ENCODE results near the gene TEX35.

TEX35 gene

DNA sequence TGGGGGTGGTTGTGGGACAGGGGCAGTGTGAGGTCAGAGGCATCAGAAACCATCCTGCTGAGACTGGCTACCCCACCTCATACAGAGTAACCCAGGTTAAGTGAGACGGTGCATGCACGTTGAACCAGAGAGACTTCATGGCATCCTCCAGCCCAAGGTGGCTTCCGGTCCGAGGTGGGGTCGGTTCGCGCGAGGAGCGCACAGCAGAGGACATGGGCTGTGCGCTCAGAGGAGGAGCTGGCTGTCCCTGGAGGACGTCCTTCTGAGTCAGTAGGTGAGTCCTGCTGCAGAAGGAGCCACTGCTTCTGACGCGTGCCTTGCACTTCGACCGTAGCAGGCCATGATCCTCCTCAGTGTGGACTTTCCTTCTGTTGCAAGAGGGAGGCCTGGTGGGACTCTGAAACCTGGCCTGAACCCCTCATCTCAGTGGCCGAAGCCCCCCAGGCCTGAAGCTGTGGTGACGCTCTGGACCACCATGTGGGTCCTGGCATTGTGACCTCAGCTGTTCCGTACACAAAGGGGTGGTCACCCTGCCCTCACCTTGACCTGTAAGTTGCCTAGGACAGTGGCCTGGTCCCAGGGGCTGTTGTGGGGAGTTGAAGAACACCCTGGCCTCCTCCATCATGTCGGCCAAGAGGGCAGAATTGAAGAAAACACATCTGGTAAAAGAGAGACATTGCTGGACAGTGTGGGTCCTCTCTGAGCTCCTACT, at the start of gene TEX35:
TSS of gene TEX35 (plus strand) at position 544 of the 712 bp plus-strand sequence. CDS start at position 624, 80 bp downstream.
- no peak for DNase-seq

DNA sequence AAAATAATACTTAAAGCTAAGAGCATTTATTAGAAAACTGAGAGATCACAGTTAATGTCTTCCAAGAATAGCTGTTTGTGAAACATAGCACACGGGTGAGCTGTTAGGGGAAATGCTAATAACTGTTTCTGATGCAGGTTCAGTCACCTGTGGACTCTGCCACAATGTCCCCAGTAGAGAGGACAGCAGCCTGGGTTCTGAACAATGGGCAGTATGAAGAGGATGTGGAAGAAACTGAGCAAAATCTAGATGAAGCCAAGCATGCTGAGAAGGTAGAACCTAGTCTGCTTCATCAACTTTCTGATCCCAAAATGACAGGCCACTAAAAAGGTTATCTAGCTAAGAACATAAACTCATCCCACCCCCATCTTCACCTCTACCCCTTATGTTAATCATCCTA, 48.8 kb upstream of the TEX35 start:
- DNase-seq, result no peak

DNA sequence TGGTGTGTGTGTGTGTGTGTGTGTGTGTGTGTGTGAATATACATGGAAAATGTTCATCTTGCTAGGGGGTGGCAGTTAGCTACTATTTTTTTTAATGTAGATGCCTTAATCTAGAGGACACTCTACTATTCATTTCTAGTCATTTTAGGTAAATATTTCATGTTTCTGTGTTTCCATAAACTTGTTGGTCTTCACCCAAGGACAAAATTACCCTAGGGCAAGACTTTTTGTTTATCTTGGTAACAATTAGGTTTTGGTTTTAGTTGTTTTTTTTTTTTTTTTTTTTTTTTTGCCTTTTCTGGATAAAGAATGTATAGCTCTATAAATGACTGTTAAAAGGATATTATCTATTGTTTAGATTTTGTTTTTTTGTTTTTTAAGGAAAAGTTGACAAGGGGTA, 48.3 kb upstream of the TEX35 start:
- no peak for DNase-seq

DNA sequence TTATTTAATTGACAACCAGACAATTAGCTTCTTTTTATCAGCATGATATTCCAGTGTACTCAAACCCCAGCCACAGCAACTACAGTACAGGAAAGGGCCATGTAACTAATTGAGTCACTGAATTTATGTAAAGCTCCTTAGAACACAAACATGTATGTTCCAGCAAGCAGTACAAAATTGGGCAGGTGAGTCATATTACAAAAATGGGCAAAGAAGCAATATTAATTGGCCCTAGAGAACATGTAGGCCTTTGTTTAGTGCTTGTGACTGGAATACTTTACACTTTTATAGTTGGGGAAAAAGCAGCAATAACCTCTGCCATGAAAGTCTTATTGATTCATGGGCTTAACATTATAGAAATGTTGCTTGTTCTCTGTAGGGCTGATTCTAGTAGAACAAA, 47.9 kb upstream of the TEX35 start:
- no peak for DNase-seq

DNA sequence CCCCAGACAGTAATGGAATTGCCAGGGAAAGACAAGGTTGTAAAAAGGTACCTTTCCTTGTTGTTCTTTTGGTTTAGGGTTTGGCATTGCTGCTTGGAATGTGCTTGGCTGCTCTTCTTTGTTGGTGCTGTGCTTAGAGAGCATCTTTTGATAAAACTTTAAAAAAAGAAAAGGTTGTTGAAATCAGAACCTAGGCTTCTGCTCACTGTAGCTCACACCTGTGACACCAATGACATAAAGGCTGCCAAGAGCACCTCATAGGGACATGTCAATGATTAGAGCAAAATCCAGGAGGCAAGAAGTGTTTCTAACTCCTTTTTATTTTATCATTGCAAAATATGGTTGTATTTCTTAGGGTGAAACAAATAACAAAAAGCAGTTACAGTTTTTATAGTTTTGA, 45.1 kb upstream of the TEX35 start:
- no peak for DNase-seq

DNA sequence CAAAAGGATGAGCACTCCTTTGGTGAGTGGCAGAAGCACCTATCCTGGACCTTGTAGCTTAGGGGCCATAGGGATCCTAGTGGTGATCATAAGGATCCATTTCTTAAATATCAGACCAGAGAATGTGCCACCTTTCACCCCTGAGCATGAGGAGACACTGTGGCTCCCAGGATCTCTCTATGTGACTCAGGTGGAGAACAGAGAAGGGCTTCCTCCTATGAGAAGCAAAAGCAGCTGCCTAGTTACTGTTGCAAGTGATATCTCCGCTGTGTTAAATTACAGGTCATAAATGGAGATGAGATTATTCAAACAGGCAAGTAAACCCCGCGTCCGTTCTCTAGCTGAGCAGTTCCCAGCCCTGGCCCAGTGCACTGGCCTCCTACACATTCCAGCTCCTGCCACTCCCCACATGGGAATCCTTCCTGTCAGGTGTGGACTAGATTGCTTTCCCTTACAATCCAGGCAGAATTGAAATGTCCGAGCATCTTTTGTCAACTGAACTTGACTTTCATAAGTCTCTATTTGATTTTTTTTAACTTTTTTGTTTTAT, 42.4 kb upstream of the TEX35 start:
- DNase-seq, result no peak

DNA sequence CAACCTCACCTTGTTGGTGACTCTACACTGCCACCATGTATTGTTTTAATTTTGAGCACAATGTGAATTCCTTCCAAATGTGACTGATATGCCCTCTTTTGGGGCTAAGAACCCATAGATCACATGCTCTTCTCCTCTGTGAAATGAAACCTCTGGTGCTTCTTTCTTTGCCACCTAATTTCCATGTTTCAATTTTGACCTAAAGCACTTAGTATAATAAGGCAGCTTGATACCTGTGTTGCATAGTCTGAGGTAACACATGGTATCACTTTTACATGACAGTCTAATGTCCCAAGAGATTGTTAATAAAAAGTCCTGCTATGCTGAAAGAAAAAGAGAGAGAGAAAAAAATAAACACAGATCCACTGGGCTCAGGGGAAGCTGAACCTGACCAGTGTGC, 40.4 kb upstream of the TEX35 start:
- no peak for DNase-seq

DNA sequence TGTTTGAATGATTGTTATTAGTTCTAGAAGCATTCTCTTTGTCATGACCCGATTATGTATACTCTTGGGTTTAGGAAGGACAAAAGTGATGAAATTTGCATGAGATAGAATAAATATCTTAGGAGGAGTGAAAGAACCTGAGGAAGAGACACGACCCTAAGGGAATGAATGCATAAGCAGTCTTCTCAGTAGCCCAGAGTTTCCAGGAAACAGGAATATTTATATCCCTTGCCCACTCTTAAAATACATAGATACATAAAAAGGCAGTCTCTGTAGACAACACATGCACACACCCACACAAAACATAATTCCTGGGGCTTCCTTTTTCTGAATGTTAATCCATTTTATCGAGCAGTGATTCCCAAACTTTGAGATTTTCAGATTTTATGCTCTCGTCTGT, 35.5 kb upstream of the TEX35 start:
- no peak for DNase-seq

DNA sequence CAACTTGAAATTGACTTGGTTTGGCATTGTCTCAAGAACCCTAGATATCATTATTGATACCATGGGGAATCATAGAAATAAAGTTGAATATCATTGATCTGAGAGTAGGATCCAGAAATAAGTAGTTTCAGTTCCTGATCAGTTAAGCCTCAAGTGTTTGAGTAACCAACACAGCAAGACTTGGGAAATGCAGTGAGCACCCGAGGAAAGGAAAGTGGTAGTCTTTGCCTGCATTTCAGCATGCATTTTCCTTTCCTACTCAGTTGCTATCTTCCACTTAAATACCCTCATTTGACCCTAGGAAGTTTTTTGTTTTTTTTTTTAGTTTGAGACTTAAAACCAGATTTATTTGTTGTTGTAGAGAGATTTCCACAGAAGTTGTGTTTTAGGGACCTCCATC, 35.1 kb upstream of the TEX35 start:
- no peak for DNase-seq

DNA sequence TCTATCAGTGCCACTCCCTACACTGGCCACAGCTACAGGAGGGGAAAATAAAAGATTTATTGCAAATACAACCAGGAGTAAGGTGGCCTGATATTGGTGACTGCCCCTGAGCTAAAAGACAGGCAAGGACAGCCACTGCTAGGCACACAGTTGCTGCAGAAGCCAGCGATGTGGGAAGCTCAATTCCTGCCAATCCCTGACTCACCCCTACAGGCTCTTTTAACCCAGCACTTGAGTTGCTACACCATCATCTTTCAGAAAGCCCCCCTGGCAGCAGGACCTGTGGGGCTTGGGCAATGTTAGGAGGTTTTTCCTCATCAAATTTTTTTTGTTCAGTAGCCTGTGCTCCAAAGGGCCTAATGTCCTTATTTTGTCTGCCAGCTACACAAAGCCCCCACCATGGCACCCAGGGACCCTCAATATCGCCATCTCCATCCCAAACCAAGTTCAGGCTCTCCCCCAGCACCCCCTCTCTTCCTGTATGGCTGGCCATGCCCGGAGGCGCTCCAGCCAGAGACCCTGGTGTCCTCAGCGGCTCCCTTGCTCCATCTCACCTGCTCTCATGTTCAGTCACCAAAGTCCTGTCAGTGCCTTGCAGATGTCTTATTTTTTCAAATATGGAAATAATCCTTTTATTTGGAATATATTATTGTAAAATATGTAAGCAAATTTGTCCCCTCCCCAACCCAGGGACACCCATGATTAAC, 29.5 kb upstream of the TEX35 start:
- no peak for DNase-seq

DNA sequence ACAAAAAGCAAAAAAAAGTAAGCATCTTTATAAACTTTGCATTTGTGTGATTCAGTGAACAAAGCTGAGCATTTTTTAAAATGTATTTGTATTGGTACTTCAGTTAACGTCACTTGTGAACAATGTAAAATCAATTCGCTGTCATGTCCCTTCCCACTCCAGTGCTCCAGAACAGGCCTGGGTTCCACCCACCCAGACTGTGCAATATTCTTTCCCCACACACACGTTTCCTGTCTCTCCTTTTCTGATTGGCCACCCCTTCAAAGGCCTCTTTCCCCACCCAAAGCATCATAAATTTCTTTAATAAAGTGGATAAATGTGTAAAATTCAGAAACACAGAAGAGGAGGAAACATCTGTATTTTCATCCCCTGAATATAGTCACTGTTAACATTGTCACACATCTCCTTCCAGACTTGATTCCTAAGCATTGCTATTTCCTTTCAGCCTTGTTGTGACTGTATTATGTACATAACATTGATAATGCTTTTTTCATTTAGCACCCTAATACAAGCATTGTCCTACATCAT, 28.1 kb upstream of the TEX35 start:
- DNase-seq, result no peak

DNA sequence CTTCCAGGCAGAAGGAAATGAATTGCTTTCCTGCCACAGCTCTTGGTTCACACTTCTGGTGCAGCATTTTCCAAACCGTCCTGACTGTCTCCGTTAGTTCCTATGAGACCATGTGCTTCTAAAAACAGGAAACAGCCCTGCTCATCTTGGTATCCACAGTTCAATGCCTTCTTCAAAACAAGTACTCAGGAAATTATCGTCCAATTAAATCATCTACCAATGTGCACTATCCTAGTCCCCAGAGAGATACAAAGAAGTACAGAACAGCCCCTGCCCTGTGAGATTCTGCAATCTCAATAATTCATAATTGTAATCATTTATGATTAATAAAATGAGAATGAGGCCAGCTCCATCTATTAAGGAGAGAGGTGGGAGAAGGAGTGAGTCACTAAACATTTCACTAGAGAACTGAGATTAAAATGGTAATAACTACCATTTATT, 27.3 kb upstream of the TEX35 start:
- no peak for DNase-seq

DNA sequence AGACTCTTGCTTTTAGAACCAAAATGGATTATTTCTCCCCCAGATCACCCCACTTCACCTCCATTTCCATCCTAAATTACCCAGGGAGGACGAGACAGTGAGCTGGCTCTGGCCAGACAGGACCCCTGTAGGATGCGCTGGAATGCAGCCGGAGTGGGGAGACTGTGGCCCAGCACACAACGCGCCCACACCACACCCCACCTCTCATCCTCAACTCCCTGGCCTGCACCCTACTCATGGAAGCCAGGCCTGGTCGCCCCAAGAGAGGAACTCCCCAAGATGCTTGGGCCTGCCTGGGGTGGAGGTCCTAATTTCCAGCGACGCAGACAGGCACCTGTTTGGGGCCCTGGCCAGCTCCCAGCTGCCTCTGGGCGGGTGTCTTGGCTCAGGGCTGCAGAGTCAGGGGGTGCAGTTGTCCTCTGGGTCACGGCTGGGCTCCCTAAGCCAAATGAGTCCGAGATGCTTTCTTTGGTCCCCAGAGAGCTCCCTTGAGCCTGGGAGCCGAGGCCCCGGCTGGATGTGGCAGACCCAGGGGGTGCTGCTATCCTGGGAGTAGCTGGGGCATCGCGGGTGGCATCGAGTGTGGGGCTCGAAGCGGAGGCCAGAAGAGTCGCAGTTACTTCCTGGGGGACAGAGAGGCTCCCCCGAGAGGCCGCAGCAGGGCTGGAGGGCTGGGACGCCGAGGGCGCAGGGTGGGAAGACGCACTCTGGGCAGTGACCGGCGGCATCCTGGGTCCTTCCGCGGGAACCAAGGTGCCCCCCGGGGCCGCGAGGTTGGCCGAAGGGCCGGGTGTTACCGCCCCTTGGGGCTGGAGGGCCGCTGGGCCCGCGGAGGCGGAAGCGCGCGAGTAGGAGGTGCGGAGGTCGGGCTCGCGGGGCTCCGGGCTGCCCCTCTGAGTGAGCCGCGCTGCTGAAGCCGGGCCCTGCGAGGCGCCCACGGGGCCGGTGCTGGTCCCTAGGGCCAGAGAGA, 26.5 kb upstream of the TEX35 start:
- no peak for DNase-seq

DNA sequence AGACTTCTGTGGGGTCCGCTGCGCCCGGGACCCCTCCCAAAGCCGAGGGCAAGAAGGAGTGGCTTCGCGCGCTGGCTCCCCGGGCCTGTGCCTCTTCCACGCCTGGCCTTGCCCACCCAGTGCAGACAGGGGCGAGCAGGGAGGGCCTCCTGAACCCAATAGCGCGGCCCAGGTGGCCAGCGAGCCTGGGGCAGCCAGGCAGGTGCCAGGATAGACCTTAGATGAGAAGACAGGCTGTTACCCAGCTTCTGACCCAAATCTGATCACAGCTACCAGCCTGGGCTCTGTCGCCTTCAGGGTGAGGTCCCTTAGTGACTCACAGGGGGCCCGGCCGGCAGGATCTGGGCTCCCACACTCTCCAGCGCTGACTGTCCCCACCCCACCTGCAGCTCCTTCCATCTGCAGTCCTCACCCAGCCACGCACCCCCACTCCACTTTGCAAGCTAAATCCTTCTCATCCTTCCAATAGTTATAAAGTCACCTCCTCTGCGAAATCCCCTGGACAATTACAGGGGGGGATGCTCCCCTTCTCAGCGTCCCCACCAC, 25.8 kb upstream of the TEX35 start:
- no peak for DNase-seq

DNA sequence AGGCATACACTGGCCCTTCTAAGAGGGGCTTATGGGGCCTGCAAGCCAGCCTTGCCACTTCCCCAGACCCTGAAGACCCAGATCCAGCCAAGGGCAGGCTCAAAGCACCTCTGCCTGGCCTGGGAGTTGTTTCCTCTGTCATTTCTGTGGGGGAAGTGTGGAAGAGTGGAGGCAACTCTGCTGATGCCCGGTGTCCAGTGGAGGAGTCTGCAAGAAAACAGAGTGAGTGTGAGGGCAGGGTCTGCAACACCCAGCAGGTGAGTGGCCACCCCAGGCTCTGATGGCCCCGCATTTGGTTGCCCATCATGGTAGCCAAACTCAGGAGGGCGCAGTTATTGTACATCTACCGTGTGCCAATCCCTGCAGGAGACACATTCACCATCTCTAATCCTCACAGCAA, 24.5 kb upstream of the TEX35 start:
- DNase-seq, result no peak

DNA sequence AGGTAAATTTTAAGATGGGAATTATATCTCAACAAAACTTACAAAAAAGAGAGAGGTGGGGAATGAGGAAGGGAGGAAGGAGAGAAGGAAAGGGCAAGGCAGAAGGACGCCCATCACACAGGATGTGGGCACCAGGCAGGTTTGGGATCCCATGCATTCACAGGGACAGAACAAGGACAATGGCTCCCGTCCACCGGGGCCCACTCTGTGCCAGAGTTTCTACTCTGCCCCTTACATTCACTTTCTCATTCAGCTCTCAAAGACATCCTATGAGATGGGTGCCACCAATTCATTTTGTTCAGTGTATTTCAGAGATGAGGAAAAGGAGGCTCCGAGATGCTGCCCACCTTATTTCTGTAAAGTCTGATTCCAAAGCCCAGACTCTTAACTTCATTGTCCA, 23.5 kb upstream of the TEX35 start:
- DNase-seq, result no peak

DNA sequence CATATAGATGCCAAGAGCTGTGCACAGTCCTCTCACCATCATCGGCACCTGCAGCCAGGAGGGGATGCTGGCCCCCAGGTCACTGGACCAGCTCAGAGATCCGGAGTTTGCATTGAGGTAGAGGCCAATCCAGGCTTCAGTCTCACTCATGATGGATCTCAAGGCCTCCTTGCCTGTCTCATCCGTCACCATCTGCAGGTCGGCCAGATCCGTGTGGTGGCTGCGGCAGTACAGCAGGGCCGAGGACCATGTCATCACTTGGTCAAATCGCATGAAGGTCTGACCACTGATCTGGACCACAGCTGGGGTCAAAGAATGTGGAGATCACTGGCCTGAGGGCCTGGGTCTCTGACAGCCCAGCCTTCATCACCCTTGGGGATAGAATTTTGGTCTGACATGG, 22.8 kb upstream of the TEX35 start:
- DNase-seq, result no peak

DNA sequence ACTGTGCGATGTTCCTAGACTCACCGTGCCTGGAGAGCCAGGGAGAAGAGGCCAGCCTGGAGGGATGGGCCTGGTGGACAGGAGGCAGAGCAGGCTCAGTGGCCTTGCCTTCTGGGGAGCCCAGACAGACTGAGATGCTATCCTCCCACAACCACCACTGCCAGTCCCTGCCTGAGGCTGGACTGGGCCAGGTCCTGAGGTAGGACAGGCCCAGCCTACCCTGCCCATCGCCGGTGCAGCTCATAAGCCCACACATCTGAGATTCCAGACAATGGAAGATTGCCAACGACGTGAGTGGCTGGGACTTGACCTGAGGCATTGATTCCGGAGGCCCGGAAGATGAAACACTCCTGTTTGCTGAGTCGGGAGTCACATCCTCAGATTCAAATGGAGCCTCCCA, 21.9 kb upstream of the TEX35 start:
- DNase-seq, result no peak

DNA sequence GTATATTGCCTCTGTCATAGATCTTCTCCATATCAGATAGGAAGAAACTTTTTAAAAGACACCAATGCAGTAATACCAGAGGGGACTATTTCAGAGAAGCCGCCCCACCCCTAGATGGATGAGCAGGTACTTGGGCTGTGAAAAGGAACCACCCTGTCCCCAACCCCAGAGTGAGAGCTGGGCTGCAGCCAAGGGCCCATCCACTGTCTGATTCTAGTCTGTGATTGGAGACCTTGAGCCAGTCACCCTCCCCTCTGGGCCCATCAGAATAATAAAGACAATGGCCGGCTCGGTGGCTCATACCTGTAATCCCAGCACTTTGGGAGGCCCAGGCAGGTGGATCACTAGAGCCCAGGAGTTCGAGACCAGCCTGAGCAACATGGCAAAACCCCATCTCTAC, 21.2 kb upstream of the TEX35 start:
- no peak for DNase-seq

DNA sequence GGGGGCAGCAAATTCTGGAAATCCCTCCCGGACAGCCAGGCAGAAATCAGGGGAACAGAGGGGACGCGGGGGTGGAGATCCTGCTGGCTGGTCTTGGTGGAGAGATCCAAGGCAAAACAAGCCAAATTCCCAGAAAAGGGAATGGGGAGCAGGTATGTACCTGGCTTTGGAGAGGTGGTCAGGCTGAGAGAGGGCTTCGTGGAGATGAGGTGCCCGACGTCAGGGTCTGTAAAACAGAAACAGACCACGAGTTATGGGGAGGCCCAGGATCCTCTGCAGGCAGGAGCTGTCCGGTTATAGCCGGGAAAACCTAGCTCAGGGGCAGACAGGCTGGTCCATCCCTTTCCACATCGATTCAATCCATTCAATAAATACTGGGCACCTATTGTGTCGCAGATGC, 20.6 kb upstream of the TEX35 start:
- no peak for DNase-seq

DNA sequence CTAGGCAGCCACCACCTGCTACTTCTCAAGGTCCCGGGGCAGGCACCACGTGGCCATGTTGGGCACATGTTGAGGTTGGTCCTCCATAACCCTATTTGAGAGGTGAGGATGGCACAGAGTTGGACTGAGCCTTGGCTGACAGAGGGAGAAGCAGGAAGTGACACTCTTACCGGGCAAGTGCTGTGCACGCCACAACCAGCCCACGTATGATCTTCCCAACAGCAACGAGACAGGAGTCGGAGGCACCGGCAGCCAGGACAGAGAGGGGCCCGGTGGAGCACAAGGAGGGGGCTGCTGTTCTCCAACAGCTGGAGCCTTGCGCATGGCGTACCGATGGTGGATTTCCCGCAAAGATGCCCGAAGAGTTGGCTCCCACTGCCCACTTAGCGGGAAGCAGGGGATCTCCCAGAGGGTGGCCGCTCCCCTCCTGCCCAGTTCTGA, 19.6 kb upstream of the TEX35 start:
- DNase-seq, result no peak

DNA sequence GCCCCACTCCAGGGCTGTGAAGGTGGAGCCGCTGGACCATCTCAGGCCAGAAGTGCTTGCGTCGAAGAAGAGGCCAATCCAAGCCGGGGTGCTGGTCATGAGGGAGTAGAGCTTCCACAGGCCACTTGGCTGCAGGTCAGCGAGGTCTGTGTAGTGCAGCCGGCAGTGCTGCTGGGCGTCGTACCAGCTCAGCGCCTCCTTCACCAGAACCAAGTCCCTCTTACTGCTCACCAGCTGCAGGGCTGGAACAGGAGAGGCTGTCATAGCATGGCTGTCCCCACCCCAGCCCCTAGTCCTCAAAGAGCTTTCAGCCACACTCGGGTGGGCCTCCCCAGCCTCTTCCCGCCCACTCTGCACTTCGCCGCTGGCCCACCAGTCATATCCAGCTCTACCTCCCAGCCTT, 18.3 kb upstream of the TEX35 start:
- no peak for DNase-seq

DNA sequence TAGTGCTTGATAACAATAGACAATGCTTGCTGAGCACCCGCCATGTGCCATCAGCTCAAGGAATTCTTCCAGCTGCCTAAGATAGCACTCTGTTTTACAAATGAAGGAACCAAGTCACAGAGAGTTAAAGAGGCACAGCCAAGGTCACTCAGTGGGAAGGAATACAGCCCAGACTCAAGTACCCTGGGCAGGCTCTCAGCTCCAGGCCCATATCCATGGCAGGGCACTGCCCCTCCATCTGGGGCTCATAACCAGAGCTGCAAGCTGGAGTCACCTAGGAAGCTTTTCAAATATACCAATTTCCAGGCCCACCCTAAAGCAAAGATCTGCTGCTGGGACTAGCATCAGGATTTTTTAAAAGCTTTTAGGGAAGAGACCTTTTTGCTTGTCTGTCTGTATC, 17.8 kb upstream of the TEX35 start:
- no peak for DNase-seq

All from NCI-H510A (cell line).